ENCODE measurements around the gene KAT5.
"Not testable (repeated sequence)": the region's sequence is repeated elsewhere in the genome, so short reads cannot be mapped to it uniquely, and the experiment has no call there.

Gene KAT5

GRCh38 chr11:65744026-65744698, 32.1 kb downstream of the KAT5 start:
- DNase-seq (ENCODE audit: low read depth in 3 of 3): no peak

GRCh38 chr11:65744699-65745042, 32.6 kb downstream of the KAT5 start:
- no peak for DNase-seq (ENCODE audit: low read depth in 3 of 3)

- no peak for DNase-seq (ENCODE audit: low read depth in 3 of 3)
Measured at GRCh38 chr11:65745049-65745448, 33.0 kb downstream of the KAT5 start.

GRCh38 chr11:65762169-65762568, 50.1 kb downstream of the KAT5 start:
- DNase-seq (ENCODE audit: low read depth in 3 of 3): not testable (repeated sequence)

GRCh38 chr11:65762816-65763215, 50.8 kb downstream of the KAT5 start:
- not testable (repeated sequence) for DNase-seq (ENCODE audit: low read depth in 3 of 3)

- DNase-seq (ENCODE audit: low read depth in 3 of 3): no peak
Measured at GRCh38 chr11:65764434-65764833, 52.4 kb downstream of the KAT5 start.

GRCh38 chr11:65766535-65766934, 54.5 kb downstream of the KAT5 start:
- DNase-seq (ENCODE audit: low read depth in 3 of 3): no peak

GRCh38 chr11:65767406-65767805, 55.4 kb downstream of the KAT5 start:
- no peak for DNase-seq (ENCODE audit: low read depth in 3 of 3)

GRCh38 chr11:65767806-65768205, 55.8 kb downstream of the KAT5 start:
- DNase-seq (ENCODE audit: low read depth in 3 of 3): not testable (repeated sequence)
